Astrocyte of the hippocampus (primary cell): ENCODE data around the gene VPS50.
"Not testable (repeated sequence)": the region's sequence is repeated elsewhere in the genome, so short reads cannot be mapped to it uniquely, and the experiment has no call there.

Experiments used
- DNase-seq: peaks from one replicate; pipeline ENCODE4 v3.0.0; 2011; ENCODE audit warnings: low read depth, low spot score

Gene VPS50

DNA sequence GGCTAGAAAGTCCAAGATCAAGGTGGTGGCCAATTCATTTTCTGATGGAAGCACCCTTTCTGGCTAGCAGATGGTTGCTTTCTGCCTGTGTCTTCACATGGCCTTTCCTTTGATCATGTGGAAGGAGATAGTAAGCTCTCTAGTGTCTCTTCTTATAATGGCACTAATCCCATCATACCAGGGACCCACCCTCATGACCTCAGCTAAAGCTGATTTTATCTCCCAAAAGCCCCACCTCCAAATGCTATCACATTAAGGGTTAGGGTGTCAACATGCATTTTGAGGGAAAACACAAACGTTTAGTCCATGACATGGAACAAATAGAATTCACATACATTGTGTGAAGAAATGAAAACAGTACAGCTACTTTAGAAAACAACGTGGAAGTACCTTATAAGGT lies 100.0 kb downstream of the VPS50 start:
- no peak for DNase-seq

DNA sequence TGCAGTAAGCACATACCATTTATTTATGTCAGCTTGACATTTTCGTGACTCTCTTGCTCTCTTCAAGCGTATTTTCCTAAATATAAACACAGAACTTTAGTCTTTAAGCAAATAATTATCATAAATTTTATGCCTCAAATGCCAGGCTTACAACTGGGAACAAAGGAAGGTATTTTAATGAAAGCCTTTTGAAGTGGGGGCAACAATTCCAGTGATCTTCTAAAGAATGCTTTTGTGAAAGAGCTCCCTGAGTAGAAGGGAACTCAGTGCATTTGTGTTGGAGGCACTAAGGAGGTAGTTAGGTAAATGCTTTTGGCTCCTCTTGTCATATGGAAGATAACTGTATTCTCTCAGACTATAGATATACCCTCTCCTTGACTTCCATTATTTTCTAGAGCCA lies 104.9 kb downstream of the VPS50 start:
- peak; percentile 80 for DNase-seq

DNA sequence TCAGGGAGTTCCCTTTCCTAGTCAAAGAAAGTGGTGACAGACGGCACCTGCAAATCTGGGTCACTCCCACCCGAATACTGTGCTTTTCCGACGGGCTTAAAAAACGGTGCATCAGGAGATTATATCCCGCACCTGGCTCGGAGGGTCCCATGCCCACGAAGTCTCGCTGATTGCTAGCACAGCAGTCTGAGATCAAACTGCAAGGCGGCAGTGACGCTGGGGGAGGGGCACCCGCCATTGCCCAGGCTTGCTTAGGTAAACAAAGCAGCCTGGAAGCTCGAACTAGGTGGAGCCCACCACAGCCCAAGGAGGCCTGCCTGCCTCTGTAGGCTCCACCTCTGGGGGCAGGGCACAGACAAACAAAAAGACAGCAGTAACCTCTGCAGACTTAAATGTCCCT lies 110.0 kb downstream of the VPS50 start:
- DNase-seq: not testable (repeated sequence)

DNA sequence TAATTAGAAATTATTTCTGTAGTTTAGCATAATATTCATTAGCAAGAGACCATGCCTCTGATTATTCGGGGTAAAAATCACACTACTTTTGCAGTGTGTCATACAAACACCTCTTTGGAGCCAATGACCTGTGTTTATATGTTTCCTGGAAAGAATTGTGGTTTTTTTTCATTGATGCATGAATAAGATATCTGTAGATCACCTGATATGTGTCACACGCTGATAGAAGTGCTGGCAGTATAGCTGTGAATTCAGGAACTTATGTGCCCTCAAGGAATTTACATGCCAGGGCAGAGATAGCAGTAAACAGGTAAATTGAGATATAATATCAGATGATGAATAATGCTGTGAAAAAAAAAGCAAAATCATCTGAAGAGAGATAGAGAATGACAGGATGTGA lies 118.2 kb downstream of the VPS50 start:
- DNase-seq: no peak

DNA sequence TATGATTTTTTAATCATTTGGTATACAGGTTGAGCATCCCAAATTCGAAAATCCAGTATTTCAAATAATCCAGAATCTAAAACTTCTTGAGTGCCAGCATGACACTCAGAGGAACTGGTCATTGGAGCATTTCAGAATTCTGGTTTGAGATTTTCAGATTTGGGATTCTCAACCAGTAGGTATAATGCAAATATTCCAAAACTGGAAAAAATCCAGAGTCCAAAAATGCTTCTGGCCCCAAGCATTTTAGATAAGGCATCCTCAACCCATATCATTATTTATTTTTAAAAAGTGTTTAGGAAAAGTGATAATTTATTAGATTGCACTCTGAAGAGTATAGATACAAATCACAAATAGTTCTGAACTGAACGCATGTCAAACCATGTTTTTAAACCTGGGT lies 120.7 kb downstream of the VPS50 start:
- no peak for DNase-seq

DNA sequence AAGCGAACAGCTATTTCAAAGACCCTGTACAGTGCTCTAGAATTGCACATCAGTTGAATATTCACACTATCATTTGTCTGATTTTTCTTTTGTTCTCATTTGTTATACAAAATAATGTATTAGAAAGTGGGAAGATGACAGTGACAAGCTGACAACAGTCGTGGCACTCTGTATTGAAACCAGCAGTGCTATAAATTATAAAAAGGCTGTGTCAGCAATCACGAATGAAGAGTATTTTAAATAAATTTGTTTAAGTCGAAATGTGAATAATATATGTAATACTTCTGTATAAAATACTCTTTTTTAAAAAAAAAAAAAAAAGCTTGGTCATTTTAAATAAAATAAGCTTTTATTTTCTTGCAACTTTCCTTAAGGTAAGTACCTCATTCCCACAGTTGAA lies 122.6 kb downstream of the VPS50 start:
- DNase-seq: no peak

DNA sequence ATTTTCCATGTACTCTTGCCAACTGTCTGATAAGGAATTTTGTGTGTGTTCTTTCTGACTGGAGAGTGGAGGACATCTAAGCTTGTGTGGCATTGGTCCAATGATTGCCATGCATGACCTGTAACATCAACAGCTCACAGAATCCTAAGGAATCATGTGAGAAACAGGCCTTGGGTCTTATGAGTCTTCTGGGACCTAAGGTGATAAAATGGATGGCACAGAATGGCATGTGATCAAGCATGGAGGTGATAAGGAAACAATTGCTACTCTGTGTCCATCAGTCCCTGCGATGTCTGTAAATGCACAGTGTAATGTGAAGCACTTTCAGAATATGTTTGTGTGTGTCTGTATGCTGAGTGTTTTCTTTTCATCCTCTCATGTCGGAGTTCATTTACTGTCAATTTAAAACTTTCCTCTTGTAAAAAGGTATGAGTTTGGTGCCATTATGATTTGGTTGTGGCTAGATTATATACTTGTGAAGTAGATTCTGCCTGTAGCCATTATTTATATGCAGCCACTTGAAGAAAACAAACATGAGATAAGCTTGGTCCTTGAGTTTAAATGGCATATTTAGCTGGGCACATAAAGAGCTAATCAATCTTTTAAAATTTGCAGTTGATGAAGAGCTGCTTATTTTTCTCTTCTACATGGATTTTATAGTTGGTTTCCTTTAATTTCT lies 127.5 kb downstream of the VPS50 start:
- no peak for DNase-seq

DNA sequence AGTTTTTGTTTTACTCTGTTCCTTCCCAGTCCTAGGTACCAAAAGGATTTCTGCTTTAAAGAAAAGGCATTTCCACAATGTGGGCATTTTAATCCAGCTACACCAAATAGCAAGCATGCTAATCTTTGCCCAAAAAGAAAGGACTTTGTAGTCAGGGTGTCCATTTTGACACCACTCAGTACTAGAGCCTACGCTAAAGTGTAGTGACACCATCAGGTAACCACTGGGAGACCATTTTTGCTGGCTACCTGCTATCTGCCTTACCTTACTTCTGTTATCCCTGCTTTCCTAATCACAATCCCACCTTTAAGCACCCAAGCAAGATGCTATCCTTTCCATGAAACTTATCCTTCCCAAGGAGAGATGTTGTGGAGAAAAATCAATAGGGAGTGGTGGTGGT lies 129.7 kb downstream of the VPS50 start:
- no peak for DNase-seq

DNA sequence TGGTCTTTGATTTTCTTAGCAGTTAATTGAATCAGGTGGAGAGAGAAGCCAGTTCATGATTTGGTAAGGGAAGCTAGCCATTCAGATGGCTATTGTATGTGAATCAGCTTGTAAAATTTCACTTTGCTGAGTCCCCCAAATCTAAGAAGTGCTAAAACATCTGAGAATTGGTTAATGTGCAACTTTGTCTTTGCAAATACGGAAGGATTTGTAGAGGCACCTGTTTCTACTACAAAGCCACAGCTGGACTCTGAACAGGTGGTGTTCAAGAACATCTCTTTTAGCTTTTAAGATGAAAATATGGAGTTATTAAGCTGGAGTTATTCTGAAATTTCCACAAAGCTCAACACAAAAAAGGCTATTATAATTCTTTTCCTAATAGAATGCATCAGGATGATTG lies 132.6 kb downstream of the VPS50 start:
- DNase-seq: no peak

DNA sequence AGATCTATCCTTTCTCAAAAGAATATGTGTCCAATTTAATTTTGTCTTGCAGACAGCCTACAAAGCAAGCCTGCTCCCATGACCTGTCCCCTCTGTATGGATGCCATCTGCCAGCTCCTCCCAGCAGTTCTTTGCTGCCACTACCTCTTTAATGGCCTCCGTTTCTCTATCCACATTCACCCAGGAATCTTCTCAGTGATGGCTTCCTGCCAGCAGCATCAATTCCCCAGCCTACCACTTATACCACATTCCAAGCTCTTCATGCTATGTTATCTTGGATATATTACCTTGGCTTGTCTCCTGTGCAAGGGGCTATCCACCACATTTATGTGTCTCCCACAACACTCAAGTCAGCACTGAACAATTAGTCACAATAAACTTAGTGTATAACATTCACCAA lies 133.2 kb downstream of the VPS50 start:
- peak; percentile 16 for DNase-seq

DNA sequence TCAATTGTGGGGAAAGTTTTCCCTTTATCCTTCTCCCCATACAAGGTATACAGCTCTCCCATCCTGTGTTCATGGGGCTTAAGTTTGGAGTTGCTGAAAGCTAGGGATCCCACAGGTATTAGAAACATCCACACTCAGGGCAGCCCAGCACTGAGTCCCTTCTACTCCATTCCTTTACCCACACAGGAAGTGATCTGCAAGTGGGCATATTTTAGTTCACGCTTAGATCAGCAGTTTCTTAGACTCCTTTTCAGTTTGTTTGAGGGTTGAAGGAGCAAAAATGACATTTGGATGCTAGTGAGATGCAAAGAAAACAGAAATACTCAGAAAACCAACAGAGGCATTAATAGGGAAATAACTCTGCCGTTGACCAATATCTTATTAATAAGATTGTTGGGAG lies 134.7 kb downstream of the VPS50 start:
- no peak for DNase-seq

DNA sequence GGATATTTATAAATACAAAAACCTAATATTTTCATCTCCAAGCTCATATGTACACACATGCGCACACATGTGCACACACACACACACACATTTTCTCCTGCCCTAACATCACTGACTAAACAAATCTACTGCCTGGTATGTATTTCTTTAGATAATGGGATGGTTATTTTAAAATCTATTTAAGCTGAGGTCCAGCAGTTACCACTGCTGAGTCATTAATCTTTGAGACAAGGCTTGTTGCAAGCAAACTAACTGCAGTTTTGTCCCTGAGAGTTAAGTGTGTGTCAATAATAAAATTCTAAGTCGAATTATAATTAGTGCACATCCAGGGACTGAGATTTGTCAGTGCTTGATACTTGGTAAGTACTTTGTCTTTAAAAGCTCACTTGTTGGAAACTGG lies 135.1 kb downstream of the VPS50 start:
- DNase-seq: peak; percentile 11

DNA sequence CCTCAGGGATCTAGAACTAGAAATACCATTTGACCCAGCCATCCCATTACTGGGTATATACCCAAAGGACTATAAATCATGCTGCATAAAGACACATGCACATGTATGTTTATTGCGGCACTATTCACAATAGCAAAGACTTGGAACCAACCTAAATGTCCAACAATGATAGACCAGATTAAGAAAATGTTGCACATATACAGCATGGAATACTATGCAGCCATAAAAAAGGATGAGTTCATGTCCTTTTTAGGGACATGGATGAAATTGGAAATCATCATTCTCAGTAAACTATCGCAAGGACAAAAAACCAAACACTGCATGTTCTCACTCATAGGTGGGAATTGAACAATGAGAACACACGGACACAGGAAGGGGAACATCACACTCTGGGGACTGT lies 138.8 kb downstream of the VPS50 start:
- DNase-seq: not testable (repeated sequence)

DNA sequence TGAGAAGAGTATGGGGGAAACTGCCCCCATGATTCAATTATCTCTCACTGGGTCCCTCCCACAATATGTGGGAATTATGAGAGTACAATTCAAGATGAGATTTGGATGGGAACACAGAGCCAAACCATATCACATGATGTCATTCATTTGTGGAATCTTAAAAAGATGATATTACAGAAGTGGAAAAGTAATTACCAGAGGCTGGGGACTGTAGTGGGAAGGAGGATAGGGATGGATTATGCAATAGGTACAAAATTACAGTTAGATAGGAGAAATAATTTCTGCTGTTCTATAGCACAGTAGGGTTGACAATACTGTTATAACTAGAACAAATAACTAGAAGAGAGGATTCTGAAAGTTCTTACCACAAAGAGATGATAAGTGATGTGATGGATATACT lies 141.4 kb downstream of the VPS50 start:
- no peak for DNase-seq

DNA sequence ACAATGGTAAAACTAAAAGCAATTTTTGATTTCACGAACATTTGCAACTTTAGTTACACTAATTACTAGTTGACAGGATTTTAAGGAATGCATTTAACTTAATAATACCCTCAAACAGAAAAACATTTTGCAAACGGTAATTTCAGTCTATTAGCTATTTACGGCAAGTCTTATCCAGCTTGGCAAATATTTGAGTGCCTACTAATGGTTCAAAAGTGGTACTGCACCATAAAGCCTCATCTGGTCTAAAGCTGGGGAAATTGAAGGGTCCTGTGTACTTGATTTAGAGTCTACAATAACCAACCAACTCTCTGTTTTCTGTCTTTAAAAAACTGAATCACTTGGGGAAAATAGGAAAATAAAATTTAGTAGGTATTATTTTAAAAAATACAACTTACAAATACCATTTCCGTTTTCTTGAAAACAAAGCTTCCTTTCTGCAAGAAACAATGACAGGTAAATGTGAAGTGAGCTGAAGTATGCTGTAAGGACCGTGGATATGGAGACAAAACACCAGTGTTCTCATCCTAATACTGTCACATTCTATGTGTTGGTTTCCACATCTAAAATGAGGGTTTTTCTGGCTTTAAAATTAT lies 142.3 kb downstream of the VPS50 start:
- DNase-seq: peak; percentile 62

DNA sequence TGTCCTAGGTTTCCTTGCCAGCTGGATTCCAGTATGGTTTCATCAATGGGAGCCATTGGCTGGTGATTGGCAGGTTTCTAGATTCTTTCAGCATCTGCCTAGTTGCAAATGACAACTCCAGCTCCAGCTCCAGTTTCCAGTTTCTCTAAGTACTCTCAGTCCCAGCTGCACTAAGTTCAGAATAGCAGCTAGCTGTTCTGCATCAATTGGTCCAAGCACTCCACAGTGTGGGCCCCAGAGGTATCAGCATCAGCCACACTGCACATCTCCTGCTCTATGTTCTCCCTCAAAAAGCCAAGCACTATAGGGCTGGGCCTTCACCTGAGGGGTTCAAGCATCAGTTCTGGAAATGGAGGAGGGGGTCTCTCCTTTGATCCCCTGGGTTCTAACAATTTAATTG lies 143.4 kb downstream of the VPS50 start:
- no peak for DNase-seq

DNA sequence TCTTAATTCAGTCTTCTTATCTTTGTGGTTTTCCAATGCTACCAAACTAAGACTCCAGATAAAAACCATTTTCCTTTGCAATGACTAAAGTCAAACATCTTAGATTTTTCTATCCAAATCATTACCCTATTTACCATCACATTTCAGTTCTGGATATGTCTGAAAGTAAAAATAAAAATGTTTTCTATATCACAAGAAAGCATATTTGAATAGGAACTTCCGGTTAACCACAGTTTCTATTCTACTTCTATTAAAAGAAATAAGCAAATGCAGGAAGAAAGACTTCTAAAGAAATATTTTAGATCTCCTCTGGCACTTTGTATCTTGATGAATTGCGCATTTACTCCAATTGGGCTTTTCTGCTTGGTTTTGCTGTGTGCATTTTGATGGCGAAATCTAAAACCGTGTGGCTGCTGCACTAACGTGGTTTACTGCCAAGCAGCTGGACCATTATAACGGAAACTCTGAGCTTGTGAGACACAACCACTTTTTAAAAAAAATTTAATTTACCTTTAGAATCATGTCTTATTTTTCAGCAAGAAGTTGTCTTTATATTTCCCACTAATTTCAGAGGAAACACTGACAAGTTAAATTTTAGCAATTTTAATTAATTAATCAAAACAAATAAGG lies 146.1 kb downstream of the VPS50 start:
- no peak for DNase-seq

DNA sequence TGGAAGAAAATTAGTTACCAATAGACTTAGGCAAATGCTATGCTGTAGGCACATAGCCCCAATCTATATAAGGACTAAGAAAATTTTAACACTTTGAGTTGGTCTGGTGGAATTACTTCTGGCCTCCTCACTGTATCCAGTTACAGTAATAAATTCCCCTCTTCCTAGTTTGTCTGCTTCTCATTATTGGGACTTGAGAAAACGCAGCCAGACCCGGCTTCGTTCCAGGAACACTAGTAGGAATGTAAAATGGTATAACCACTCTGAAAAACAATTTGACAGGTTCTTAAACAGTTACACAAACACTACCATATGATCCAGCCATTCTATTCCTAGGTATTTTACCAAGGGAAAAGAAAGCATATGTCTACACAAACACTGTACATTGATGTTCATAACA lies 150.2 kb downstream of the VPS50 start:
- no peak for DNase-seq

DNA sequence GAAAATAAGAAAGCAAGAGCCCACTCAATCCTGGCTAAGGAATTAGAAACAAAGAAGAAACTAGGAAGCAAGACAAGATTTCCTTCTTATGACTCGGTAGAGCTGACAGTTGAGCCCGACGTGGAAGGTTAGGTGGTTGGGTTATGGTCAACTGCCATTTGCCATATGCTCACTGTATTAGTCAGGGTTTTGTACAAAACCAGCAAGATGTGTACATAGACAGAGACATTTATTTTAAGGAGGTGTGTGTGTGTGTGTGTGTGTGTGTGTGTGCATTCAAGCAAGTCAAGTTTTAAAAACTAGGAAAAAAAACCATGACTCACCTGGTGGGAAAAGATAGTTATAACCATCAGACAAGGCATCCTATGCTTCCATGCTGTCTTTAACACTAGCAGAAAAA lies 158.5 kb downstream of the VPS50 start:
- DNase-seq: no peak

DNA sequence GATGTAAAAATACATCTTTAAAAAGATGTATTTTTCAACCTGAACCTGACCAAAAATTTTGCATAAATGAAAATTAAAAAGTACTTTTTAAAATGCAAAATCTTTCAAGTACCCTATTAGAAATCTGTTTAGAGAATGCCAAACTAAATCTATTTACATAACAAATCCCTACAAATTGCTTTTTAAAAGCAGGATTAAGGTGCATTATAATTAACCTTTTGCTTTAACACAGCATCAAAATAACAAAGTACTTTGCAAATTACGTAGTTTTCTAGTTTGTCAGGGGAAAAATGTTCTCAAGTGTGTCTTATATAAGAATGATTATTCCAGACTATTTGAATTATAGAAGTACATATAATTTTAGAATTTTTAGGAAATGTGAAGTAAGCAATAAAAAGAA lies 160.8 kb downstream of the VPS50 start:
- no peak for DNase-seq

DNA sequence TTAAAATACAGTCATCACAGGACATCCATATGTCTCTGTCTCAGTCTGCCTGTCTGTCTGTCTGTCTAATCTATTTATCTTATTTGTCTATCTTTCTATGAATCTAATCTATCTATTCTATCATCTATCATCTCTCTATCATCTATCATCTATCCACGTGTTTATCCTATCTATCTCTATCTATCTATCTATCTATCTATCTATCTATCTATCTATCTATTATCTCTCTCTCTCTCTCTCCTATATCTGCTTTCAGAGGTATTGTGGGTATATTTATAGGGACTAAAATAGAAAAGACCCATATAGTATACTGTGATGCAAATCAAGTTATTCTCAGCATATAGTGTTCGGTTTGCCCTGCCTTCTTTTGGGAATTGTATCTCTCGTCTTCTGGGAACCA lies 167.5 kb downstream of the VPS50 start:
- DNase-seq: no peak

DNA sequence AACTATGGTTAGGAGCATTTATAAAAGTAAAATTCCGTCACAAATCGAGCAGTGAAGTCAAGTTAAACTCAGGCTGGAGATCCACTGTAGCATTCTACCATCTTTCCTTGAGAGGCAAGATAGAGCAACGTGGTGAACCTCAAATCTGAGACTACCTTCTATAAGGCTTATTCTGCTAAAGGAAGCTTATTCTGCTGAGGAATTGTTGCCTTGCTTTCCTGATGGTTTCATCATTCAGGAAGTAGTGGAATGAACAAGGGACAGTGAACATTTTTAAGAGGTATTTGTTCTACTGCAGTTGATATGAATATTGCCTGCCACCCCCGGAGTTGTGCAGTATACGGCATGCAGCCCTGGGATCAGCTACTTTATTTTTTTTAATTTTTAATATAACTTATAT lies 170.8 kb downstream of the VPS50 start:
- no peak for DNase-seq

DNA sequence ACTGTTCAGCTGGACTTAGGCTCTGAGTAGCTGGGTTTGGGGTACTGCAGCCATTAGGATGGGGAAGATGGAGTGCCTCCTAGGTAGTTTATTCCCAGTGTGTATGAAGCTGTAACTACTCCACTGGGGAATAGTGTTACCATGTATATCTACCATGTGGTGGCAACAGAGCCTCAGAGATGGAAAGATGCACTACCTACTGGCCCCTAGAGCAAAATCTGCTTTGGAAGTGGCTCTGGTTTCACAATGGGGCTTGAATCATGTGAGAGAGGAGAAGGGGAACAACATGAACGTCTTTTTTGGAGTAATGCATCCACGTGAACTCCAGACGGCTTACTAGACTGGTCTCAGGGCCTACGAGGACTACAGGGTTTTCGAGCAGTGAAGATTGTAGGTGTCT lies 175.1 kb downstream of the VPS50 start:
- DNase-seq: no peak
